Spleen (tissue), 11 donors: ENCODE results near the gene DTD1. TPM values are rescaled to one million over a fixed set of nuclear protein-coding genes. Genes with fewer than 3 reads are reported as not detected.

Source experiments
- DNase-seq: peaks from one replicate; pipeline ENCODE4 v3.0.0-alpha.2; 2020
- H3K27ac ChIP-seq, 8 donors: fragments of 200-600 bp; sonication (generic) in 7 of 8; 1 replicate in 4 of 8; 2 replicates in 4 of 8; pipeline versions ENCODE4 v1.5.0 to v1.8.0; 2016 to 2021; ENCODE audit warnings: inconsistent platforms in 4 of 8, mild to moderate bottlenecking in 4 of 8, moderate library complexity in 1 of 8
- H3K27me3 ChIP-seq, 7 donors: fragments of 200-600 bp; sonication (generic) in 6 of 7; replicated peaks in 1 of 7; 1 replicate in 4 of 7; 2 replicates in 3 of 7; pipeline versions ENCODE4 v1.5.0 to v1.8.0; 2016 to 2021; ENCODE audit warnings: inconsistent platforms in 3 of 7, mild to moderate bottlenecking in 1 of 7
- H3K36me3 ChIP-seq, 6 donors: fragments of 200-600 bp; sonication (generic) in 5 of 6; 1 replicate in 4 of 6; 2 replicates in 2 of 6; pipeline versions ENCODE4 v1.5.0 to v1.8.0; 2016 to 2021; ENCODE audit warnings: inconsistent platforms in 2 of 6
- H3K4me1 ChIP-seq, 6 donors: fragments of 200-600 bp; sonication (generic) in 5 of 6; 1 replicate in 3 of 6; 2 replicates in 3 of 6; pipeline versions ENCODE4 v1.5.0 to v1.8.0; 2016 to 2021; ENCODE audit warnings: inconsistent platforms in 3 of 6
- H3K4me3 ChIP-seq, 8 donors: fragments of 200-600 bp; sonication (generic) in 7 of 8; 1 replicate in 4 of 8; 2 replicates in 4 of 8; pipeline versions ENCODE4 v1.5.0 to v1.8.0; 2016 to 2021; ENCODE audit warnings: inconsistent platforms in 4 of 8, mild to moderate bottlenecking in 4 of 8, moderate library complexity in 2 of 8
- H3K9me3 ChIP-seq, 8 donors: fragments of 200-600 bp; sonication (generic) in 7 of 8; 1 replicate in 4 of 8; 2 replicates in 4 of 8; pipeline versions ENCODE4 v1.5.0 to v1.8.0; 2016 to 2021; ENCODE audit warnings: inconsistent platforms in 4 of 8
- POLR2A ChIP-seq, 3 donors: fragments of 450-650 bp; IDR thresholded peaks; one replicate each; pipeline ENCODE4 v1.5.1; 2017; ENCODE audit warnings: antibody characterized with exemption in 3 of 3, mild to moderate bottlenecking in 1 of 3
- POLR2AphosphoS5 ChIP-seq, 3 donors: sonication (generic); formaldehyde crosslinking; IDR thresholded peaks; one replicate each; pipeline ENCODE4 v1.5.1; 2017; ENCODE audit warnings: antibody characterized with exemption in 3 of 3
- WGBS, 5 donors: extraction: QIAGEN DNeasy Blood & Tissue Kit in 3 of 5; methylation state at CpG; one replicate each; pipeline versions ENCODE4 v1.1.5 to v1.1.7; 2013 to 2018; 5-methylcytosine and 5-hydroxymethylcytosine counted together
- intact Hi-C: fragments of 100-400 bp; cut with DNase I; formaldehyde crosslinking; loops from one replicate; pipeline ENCODE4 v1.15.0; 2023; ENCODE audit warnings: low total_unique reads
- polyA plus RNA-seq, 3 donors: library from polyadenylated mRNA; stranded (reverse); fragments of 200-250 nt; gene quantifications; one replicate each; pipeline ENCODE4 v1.2.1, GENCODE V29; 2013
- total RNA-seq, 7 donors: library from RNA; depleted of rRNA in 3 of 7; stranded (reverse); fragments of >200 nt in 3 of 7; fragmentation: NEBNext Ultra II Directional in 4 of 7; extraction: Animal tissue kit (Norgen Biotek cat#: 25700) in 4 of 7; gene quantifications; one replicate each; pipeline versions ENCODE4 v1.1.0 to v1.2.1, GENCODE V29; 2016 to 2021
- TF ChIP-seq, protein P1 (sequence below), 11 experiments: fragments of 200-600 bp in 7 of 11; fragments of 450-650 bp in 4 of 11; sonication (generic) in 4 of 11; IDR thresholded peaks in 8 of 11; conservative IDR thresholded peaks in 3 of 11; 1 replicate in 7 of 11; 2 replicates in 4 of 11; pipeline versions ENCODE4 v1.4.0 to v1.8.0; 2016 to 2021; ENCODE audit warnings: antibody characterized with exemption in 11 of 11, inconsistent platforms in 4 of 11, mild to moderate bottlenecking in 1 of 11
- donor health status: healthy with polysubstance abuse.
- donor health status: DM: no; HTN: no; CAD: no; lungs with moderate emphysema.
- donor health status: DM: no; HTN: no; CAD: no.
- donor health status: Bipolar disorder and iron deficiency.
- donor health status: healthy.
- donor health status: DM: no; HTN: no; CAD: no.
- donor health status: DM: yes; HTN: yes; CAD: no.

DTD1 gene
- total and polyA plus RNA-seq, 10 donors: 17.4 to 29.7 (median 23.3) TPM

- WGBS, 5 donors: 7 to 12% (median 8%) methylated on average over 19 to 29 of the region's 29 CpGs
- intact Hi-C loops: no loop called here
- H3K4me1 ChIP-seq: peaks cover 0 to 20% (median 12%) of the 10 kb centered on the region in 6 donors
- DNase-seq: peak; percentile 96
- peaks cover 0 to 8% (median 0%) of the 10 kb centered on the region in 8 donors for H3K9me3 ChIP-seq
- H3K27me3 ChIP-seq: peaks cover 0 to 15% (median 0%) of the 10 kb centered on the region in 7 donors
- no peaks in the 10 kb centered on the region for H3K36me3 ChIP-seq
- H3K27ac ChIP-seq: peak overlapping the region; percentile 78 to 96 (median 92)
- peak overlapping the region; percentile 41 to 74 (median 53) for H3K4me3 ChIP-seq
- TF ChIP-seq POLR2A (IDR thresholded peaks at IDR 0.05) (peak in 1 of 3 donors; percentile 21), POLR2AphosphoS5 (IDR thresholded peaks at IDR 0.05) (peak; percentile 89 to 98 (median 95))
- TF ChIP-seq, protein P1, sequence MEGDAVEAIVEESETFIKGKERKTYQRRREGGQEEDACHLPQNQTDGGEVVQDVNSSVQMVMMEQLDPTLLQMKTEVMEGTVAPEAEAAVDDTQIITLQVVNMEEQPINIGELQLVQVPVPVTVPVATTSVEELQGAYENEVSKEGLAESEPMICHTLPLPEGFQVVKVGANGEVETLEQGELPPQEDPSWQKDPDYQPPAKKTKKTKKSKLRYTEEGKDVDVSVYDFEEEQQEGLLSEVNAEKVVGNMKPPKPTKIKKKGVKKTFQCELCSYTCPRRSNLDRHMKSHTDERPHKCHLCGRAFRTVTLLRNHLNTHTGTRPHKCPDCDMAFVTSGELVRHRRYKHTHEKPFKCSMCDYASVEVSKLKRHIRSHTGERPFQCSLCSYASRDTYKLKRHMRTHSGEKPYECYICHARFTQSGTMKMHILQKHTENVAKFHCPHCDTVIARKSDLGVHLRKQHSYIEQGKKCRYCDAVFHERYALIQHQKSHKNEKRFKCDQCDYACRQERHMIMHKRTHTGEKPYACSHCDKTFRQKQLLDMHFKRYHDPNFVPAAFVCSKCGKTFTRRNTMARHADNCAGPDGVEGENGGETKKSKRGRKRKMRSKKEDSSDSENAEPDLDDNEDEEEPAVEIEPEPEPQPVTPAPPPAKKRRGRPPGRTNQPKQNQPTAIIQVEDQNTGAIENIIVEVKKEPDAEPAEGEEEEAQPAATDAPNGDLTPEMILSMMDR (IDR thresholded peaks at IDR 0.05 in 8 of 11, conservative IDR thresholded peaks at IDR 0.05 in 3 of 11): peak in 3 of 11 experiments; percentile 11 to 19 (median 13)
Measured at GRCh38 chr20:18793625-18794427, 206.0 kb downstream of the DTD1 start.

DNA sequence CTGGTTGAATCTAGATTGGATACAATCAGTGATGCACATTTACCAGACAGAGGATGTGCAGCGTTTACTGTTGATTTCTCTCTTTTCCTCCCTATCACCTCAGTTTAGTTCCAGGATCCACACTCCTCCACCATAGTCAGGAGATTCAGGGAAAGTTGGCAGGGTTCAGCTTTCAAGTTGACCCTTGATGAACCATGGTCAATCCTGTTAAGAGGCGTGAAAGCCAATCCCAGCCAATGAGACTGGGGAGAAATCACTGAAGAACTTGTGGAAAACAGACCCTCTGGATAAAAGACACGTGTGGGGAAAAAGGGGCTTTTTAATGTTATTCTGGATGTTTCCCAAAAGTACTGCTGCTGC, 206.6 kb downstream of the DTD1 start:
- Histone ChIP-seq H3K36me3 (no peaks in the 10 kb centered on the region), H3K9me3 (peaks cover 0 to 8% (median 0%) of the 10 kb centered on the region in 8 donors), H3K4me1 (peaks cover 0 to 20% (median 12%) of the 10 kb centered on the region in 6 donors), H3K4me3 (peak overlapping the region; percentile 41 to 74 (median 53)), H3K27ac (peak overlapping the region; percentile 78 to 96 (median 92)), H3K27me3 (peaks cover 0 to 14% (median 0%) of the 10 kb centered on the region in 7 donors)
- intact Hi-C loops: no loop called here
- 59 to 72% (median 61%) methylated on average over 3 of the region's 3 CpGs for WGBS, 5 donors
- DNase-seq: no peak
- TF ChIP-seq POLR2A (IDR thresholded peaks at IDR 0.05): no peak
- TF ChIP-seq, protein P1 (IDR thresholded peaks at IDR 0.05 in 8 of 11, conservative IDR thresholded peaks at IDR 0.05 in 3 of 11): no peak
- TF ChIP-seq POLR2AphosphoS5 (IDR thresholded peaks at IDR 0.05): no peak

DNA sequence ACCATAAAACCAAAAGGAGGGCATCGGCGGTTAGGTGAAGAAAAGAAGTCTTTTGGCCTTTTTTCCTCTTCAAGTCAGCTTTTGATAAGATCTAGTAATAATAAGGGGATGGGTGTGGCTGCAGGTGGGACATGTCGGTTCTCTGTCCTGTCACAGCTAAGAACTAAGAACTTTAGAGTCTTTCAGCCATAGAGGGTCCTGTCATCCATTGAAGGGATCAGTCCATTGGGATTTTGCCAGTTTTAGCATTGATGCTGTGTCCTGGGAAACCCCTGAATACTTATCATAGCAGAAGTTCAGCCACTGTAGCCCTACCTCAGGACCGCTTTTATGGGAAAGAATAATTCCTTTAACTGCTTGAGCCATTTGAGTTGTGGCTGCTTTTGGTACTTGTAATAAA, 207.5 kb downstream of the DTD1 start:
- DNase-seq: no peak
- Histone ChIP-seq H3K36me3 (no peaks in the 10 kb centered on the region), H3K27ac (no peak overlapping the region), H3K9me3 (peaks cover 0 to 8% (median 0%) of the 10 kb centered on the region in 8 donors), H3K4me3 (no peak overlapping the region), H3K27me3 (peaks cover 0 to 10% (median 0%) of the 10 kb centered on the region in 7 donors), H3K4me1 (peaks cover 0 to 20% (median 12%) of the 10 kb centered on the region in 6 donors)
- TF ChIP-seq POLR2AphosphoS5 (IDR thresholded peaks at IDR 0.05): no peak
- TF ChIP-seq, protein P1 (IDR thresholded peaks at IDR 0.05 in 8 of 11, conservative IDR thresholded peaks at IDR 0.05 in 3 of 11): no peak
- TF ChIP-seq POLR2A (IDR thresholded peaks at IDR 0.05): no peak
- WGBS, 5 donors: 77 to 92% (median 91%) methylated on average over 4 of the region's 4 CpGs
- intact Hi-C loops: no loop called here

GRCh38 chr20:18796282-18796833, 208.5 kb downstream of the DTD1 start:
- peaks cover 0 to 8% (median 0%) of the 10 kb centered on the region in 8 donors for H3K9me3 ChIP-seq
- no peaks in the 10 kb centered on the region for H3K36me3 ChIP-seq
- TF ChIP-seq, protein P1 (IDR thresholded peaks at IDR 0.05 in 8 of 11, conservative IDR thresholded peaks at IDR 0.05 in 3 of 11): no peak
- TF ChIP-seq POLR2A (IDR thresholded peaks at IDR 0.05) (no peak), POLR2AphosphoS5 (IDR thresholded peaks at IDR 0.05) (no peak)
- no peak overlapping the region for H3K27ac ChIP-seq
- intact Hi-C loops: no loop called here
- no peak for DNase-seq
- peaks cover 0 to under 1% (median 0%) of the 10 kb centered on the region in 7 donors for H3K27me3 ChIP-seq
- 76 to 92% (median 86%) methylated on average over 2 of the region's 2 CpGs for WGBS, 5 donors
- H3K4me3 ChIP-seq: no peak overlapping the region
- peaks cover 0 to 20% (median 12%) of the 10 kb centered on the region in 6 donors for H3K4me1 ChIP-seq
